Measurements from ENCODE around the gene DLG2. TPM values are rescaled to one million over a fixed set of nuclear protein-coding genes. Genes with fewer than 3 reads are reported as not detected.

Gene DLG2
- total RNA-seq, 1 experiment from 2014 or later = 1.8 TPM

DNA sequence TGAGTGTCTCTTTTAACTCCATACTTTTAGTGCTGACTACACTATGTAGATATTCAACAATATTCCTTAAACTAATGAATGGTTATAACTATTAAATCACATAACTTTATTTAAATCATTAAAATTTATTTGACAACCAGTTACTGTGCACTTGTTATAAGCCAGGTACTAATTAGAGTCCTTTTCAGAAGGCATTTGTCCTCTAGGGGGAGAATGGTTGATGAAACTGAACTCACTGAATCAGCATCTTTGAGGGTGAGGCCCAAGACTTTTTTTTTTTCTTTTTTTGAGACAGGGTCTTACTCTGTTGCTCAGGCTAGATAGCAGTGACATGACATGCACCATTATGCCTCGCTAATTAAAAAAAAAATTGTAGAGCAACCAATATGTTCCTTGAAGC lies 1825.3 kb downstream of the DLG2 start:
- Histone ChIP-seq H3K27me3 (ENCODE audit: control insufficient read depth, insufficient read depth, low read length) (no peaks in the 10 kb centered on the region), H3K36me3 (replicated peaks; ENCODE audit: control insufficient read depth, insufficient read depth, low read length) (no peaks in the 10 kb centered on the region), H3K4me3 (ENCODE audit: insufficient read depth, low read depth, low read length) (no peak overlapping the region)
- DNase-seq = no peak

DNA sequence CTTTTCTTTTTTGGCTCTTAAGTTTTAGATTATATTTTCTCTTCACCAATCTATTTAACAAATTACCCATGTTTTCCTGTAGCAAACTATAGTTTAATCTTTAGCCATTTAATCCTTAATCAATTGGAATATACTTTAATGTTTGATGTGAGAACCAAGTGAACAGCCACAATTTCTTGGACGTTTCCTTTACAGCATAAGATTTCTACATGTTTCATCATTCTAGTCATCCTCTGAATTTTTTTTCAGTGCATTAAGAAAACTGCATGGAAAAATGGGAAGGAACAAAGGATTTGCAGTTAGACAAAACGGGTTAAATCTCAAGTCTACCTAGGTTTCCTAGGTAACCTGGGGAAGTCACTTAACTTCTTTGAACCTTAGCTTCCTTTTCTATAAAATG lies 1833.8 kb downstream of the DLG2 start:
- DNase-seq = no peak
- Histone ChIP-seq H3K27me3 (ENCODE audit: control insufficient read depth, insufficient read depth, low read length) (no peaks in the 10 kb centered on the region), H3K4me3 (ENCODE audit: insufficient read depth, low read depth, low read length) (no peak overlapping the region), H3K36me3 (replicated peaks; ENCODE audit: control insufficient read depth, insufficient read depth, low read length) (no peaks in the 10 kb centered on the region)

GRCh38 chr11:83791557-83791956 lies 1835.6 kb downstream of the DLG2 start:
- H3K36me3 ChIP-seq (replicated peaks; ENCODE audit: control insufficient read depth, insufficient read depth, low read length) = no peaks in the 10 kb centered on the region
- H3K27me3 ChIP-seq (ENCODE audit: control insufficient read depth, insufficient read depth, low read length) = no peaks in the 10 kb centered on the region
- H3K4me3 ChIP-seq (ENCODE audit: insufficient read depth, low read depth, low read length) = no peak overlapping the region
- DNase-seq = no peak

- Histone ChIP-seq H3K27me3 (ENCODE audit: control insufficient read depth, insufficient read depth, low read length) (no peaks in the 10 kb centered on the region), H3K4me3 (ENCODE audit: insufficient read depth, low read depth, low read length) (no peak overlapping the region), H3K36me3 (replicated peaks; ENCODE audit: control insufficient read depth, insufficient read depth, low read length) (no peaks in the 10 kb centered on the region)
- DNase-seq = no peak
These were observed 1841.2 kb downstream of the DLG2 start for GRCh38 chr11:83785942-83786341.

DNA sequence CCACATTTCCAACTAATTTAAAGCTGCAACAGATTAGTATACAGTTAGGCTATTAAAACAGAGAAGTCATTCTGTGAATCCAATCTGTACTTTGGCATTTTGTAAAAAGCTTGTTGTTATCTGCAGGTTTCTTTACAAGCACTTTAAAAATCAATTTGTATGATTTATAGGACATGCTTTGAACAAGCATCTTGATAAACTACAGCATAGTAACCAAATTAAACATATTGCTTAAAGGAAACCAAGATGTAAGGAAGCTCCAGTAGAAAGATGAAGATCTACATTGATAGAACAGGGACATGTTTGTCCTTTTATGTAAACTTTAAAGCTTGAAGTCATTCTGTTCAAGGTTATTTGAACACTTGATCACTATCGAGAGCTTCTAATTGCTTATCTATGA lies 1842.7 kb downstream of the DLG2 start:
- no peak for DNase-seq
- no peaks in the 10 kb centered on the region for H3K36me3 ChIP-seq (replicated peaks; ENCODE audit: control insufficient read depth, insufficient read depth, low read length)
- H3K27me3 ChIP-seq (ENCODE audit: control insufficient read depth, insufficient read depth, low read length) = no peaks in the 10 kb centered on the region
- no peak overlapping the region for H3K4me3 ChIP-seq (ENCODE audit: insufficient read depth, low read depth, low read length)

GRCh38 chr11:83782329-83782728 lies 1844.8 kb downstream of the DLG2 start:
- H3K36me3 ChIP-seq (replicated peaks; ENCODE audit: control insufficient read depth, insufficient read depth, low read length) = no peaks in the 10 kb centered on the region
- H3K4me3 ChIP-seq (ENCODE audit: insufficient read depth, low read depth, low read length) = no peak overlapping the region
- no peak for DNase-seq
- H3K27me3 ChIP-seq (ENCODE audit: control insufficient read depth, insufficient read depth, low read length) = no peaks in the 10 kb centered on the region

DNA sequence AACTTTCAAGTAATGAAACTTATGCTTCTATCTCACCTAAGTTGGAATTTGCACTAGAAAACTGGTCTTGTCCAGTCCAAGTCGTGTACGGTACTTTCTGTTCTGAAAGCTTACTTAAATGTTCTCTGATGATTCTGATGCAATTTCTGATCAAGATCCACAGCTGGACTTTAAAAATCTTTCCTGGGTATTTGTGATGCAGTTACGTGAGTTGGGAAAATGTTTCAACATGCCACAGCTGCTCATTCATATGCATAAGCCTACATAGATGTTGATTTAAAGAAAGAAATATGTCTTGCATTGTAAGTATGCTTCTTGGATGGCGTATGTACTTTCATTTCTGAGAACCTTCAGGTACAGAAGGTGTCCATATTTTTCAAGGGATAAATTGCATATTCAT lies 1847.3 kb downstream of the DLG2 start:
- H3K36me3 ChIP-seq (replicated peaks; ENCODE audit: control insufficient read depth, insufficient read depth, low read length) = no peaks in the 10 kb centered on the region
- H3K27me3 ChIP-seq (ENCODE audit: control insufficient read depth, insufficient read depth, low read length) = no peaks in the 10 kb centered on the region
- DNase-seq = no peak
- no peak overlapping the region for H3K4me3 ChIP-seq (ENCODE audit: insufficient read depth, low read depth, low read length)

- DNase-seq = no peak
- H3K27me3 ChIP-seq (ENCODE audit: control insufficient read depth, insufficient read depth, low read length) = no peaks in the 10 kb centered on the region
- no peak overlapping the region for H3K4me3 ChIP-seq (ENCODE audit: insufficient read depth, low read depth, low read length)
- H3K36me3 ChIP-seq (replicated peaks; ENCODE audit: control insufficient read depth, insufficient read depth, low read length) = no peaks in the 10 kb centered on the region
These were observed 1848.5 kb downstream of the DLG2 start for GRCh38 chr11:83778596-83778995.

- DNase-seq = no peak
- Histone ChIP-seq H3K27me3 (ENCODE audit: control insufficient read depth, insufficient read depth, low read length) (no peaks in the 10 kb centered on the region), H3K36me3 (replicated peaks; ENCODE audit: control insufficient read depth, insufficient read depth, low read length) (no peaks in the 10 kb centered on the region), H3K4me3 (ENCODE audit: insufficient read depth, low read depth, low read length) (no peak overlapping the region)
These were observed 1852.9 kb downstream of the DLG2 start for GRCh38 chr11:83773950-83774880.

- no peaks in the 10 kb centered on the region for H3K36me3 ChIP-seq (replicated peaks; ENCODE audit: control insufficient read depth, insufficient read depth, low read length)
- no peak for DNase-seq
- no peak overlapping the region for H3K4me3 ChIP-seq (ENCODE audit: insufficient read depth, low read depth, low read length)
- H3K27me3 ChIP-seq (ENCODE audit: control insufficient read depth, insufficient read depth, low read length) = no peaks in the 10 kb centered on the region
These were observed 1858.7 kb downstream of the DLG2 start for GRCh38 chr11:83768489-83768888.

- no peaks in the 10 kb centered on the region for H3K27me3 ChIP-seq (ENCODE audit: control insufficient read depth, insufficient read depth, low read length)
- DNase-seq = no peak
- no peak overlapping the region for H3K4me3 ChIP-seq (ENCODE audit: insufficient read depth, low read depth, low read length)
- H3K36me3 ChIP-seq (replicated peaks; ENCODE audit: control insufficient read depth, insufficient read depth, low read length) = no peaks in the 10 kb centered on the region
These were observed 1860.2 kb downstream of the DLG2 start for GRCh38 chr11:83766932-83767331.

GRCh38 chr11:83764643-83765042 lies 1862.5 kb downstream of the DLG2 start:
- Histone ChIP-seq H3K4me3 (ENCODE audit: insufficient read depth, low read depth, low read length) (no peak overlapping the region), H3K27me3 (ENCODE audit: control insufficient read depth, insufficient read depth, low read length) (no peaks in the 10 kb centered on the region; the same call in 1 of the 2 replicates), H3K36me3 (replicated peaks; ENCODE audit: control insufficient read depth, insufficient read depth, low read length) (no peaks in the 10 kb centered on the region)
- no peak for DNase-seq

GRCh38 chr11:83760932-83761331 lies 1866.2 kb downstream of the DLG2 start:
- Histone ChIP-seq H3K4me3 (ENCODE audit: insufficient read depth, low read depth, low read length) (no peak overlapping the region), H3K36me3 (replicated peaks; ENCODE audit: control insufficient read depth, insufficient read depth, low read length) (no peaks in the 10 kb centered on the region)
- no peak for DNase-seq

DNA sequence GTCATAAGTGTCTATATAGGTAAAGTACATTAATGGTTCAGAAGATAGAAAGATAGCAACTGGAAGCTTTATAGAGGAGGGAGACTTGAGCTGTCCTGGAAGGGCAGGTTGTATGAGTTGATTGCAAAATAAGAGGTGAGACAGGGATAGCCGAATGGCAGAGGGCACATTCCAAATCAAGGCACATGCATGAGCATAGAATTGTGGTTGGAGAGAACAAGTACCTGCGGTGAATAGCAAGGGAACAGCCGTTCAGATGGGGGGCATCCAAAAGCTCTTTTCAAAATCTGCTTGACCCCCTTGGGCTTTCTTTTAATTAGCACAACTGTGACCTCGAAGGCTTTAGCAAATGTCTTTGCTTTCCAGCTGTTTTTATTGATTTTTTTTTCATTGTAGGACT lies 1868.0 kb downstream of the DLG2 start:
- peaks cover 1% of the 10 kb centered on the region; the same call in 1 of the 2 replicates for H3K27me3 ChIP-seq (ENCODE audit: control insufficient read depth, insufficient read depth, low read length)
- no peak for DNase-seq
- no peaks in the 10 kb centered on the region for H3K36me3 ChIP-seq (replicated peaks; ENCODE audit: control insufficient read depth, insufficient read depth, low read length)
- no peak overlapping the region for H3K4me3 ChIP-seq (ENCODE audit: insufficient read depth, low read depth, low read length)

More at GRCh38 chr11:83760932-83761331, 1866.2 kb downstream of the DLG2 start:
- peaks cover 1% of the 10 kb centered on the region; the same call in 1 of the 2 replicates for H3K27me3 ChIP-seq (ENCODE audit: control insufficient read depth, insufficient read depth, low read length)

GRCh38 chr11:83751041-83751440 lies 1876.1 kb downstream of the DLG2 start:
- no peaks in the 10 kb centered on the region for H3K27me3 ChIP-seq (ENCODE audit: control insufficient read depth, insufficient read depth, low read length)
- no peak for DNase-seq
- no peak overlapping the region for H3K4me3 ChIP-seq (ENCODE audit: insufficient read depth, low read depth, low read length)
- no peaks in the 10 kb centered on the region for H3K36me3 ChIP-seq (replicated peaks; ENCODE audit: control insufficient read depth, insufficient read depth, low read length)

Data from H7 (cell line).